ENCODE data around the gene FRMPD2. TPM values are rescaled to one million over a fixed set of nuclear protein-coding genes. Genes with fewer than 3 reads are reported as not detected.

The FRMPD2 gene
- polyA plus RNA-seq, 1 of the 3 experiments (the other 2 are of a cell fraction) = 0.02 TPM

DNA sequence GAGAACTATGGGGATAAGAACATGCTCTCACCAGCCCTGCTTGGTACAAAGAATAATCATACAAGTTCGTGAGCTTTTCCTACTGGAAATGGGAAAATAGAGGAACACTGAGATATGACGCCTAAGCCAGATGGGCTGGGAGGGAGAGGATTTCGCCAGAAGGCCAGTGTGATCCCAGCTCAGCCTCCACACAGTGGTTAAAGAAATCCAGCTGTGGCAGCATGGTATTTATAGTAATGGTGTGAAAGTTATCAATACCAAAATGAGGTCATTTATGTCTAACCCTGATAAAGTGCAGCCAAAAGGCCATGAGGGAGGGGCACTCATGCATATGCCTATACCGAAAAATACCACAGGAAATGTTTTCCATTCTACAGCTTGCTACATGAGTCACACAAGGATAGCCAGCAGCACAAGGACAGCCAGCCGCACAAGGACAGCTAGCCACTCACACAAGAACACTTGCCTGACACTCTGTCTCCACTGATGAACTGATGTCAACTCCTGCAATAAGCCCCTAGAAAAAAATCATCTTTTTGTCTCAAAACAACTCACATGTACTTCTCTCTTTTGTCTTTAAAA lies 49.4 kb downstream of the FRMPD2 start:
- Histone ChIP-seq H3K4me2 (no peak overlapping the region), H3K27me3 (ENCODE audit: insufficient read depth) (0 out of 2 replicates have a peak, but pooled peaks cover under 1% of the 10 kb centered on the region)
- 34% methylated on average over 5 of the region's 5 CpGs for WGBS (ENCODE audit: low lambda C conversion rate)

More for the DNA sequence above, 49.4 kb downstream of the FRMPD2 start:
- H3K36me3 ChIP-seq (replicated peaks in 1 of 2; ENCODE audit: control insufficient read depth in 1 of 2, insufficient read depth in 2 of 2, low read length in 1 of 2) = no peaks in the 10 kb centered on the region
- no peaks in the 10 kb centered on the region for H3K9me3 ChIP-seq
- DNase-seq = no peak
- no peak overlapping the region for H2AFZ ChIP-seq (ENCODE audit: low read depth)
- H3F3A ChIP-seq (replicated peaks; ENCODE audit: insufficient read depth) = no peaks in the 10 kb centered on the region
- no peaks in the 10 kb centered on the region for H3K9me2 ChIP-seq
- no peaks in the 10 kb centered on the region for H3K4me1 ChIP-seq (ENCODE audit: control insufficient read depth in 1 of 2, insufficient read depth in 2 of 2, low read depth in 1 of 2, low read length in 1 of 2)
- no peaks in the 10 kb centered on the region for H4K20me1 ChIP-seq (ENCODE audit: insufficient read depth)
- no peak overlapping the region for H3K9ac ChIP-seq
- H3K4me3 ChIP-seq (ENCODE audit: low read depth in 2 of 2, low read length in 1 of 2) = no peak overlapping the region
- H3K27ac ChIP-seq (ENCODE audit: low read depth in 2 of 2, low read length in 1 of 2) = no peak overlapping the region
- POLR2A ChIA-PET = no interaction called here
- TF ChIP-seq EP300 (IDR thresholded peaks at IDR 0.05; ENCODE audit: borderline replicate concordance in 1 of 2, low read depth in 1 of 2, low read length in 1 of 2) (no peak), RXRA (IDR thresholded peaks at IDR 0.05; ENCODE audit: borderline replicate concordance, low read depth) (no peak), RFX5 (IDR thresholded peaks at IDR 0.05; ENCODE audit: low read length) (no peak), TEAD4 (IDR thresholded peaks at IDR 0.05; ENCODE audit: borderline replicate concordance, insufficient read depth) (no peak), CHD2 (IDR thresholded peaks at IDR 0.05; ENCODE audit: low read length, partially characterized antibody) (no peak), EZH2phosphoT487 (IDR thresholded peaks at IDR 0.05; ENCODE audit: borderline replicate concordance, low read depth) (no peak), SIN3A (IDR thresholded peaks at IDR 0.05; ENCODE audit: borderline replicate concordance, low read depth, low read length) (no peak), JUND (IDR thresholded peaks at IDR 0.05) (no peak), GABPA (IDR thresholded peaks at IDR 0.05; ENCODE audit: low read depth) (no peak), FOXM1 (IDR thresholded peaks at IDR 0.05; ENCODE audit: low read depth) (no peak), SMC3 (IDR thresholded peaks at IDR 0.05; ENCODE audit: low read depth, low read length) (no peak), FOXJ3 (CRISPR knock-in tag; IDR thresholded peaks at IDR 0.05) (no peak), POLR2AphosphoS5 (IDR thresholded peaks at IDR 0.05; ENCODE audit: low read depth, low read length) (no peak), RAD21 (IDR thresholded peaks at IDR 0.05; ENCODE audit: low read length) (no peak), FOSL2 (IDR thresholded peaks at IDR 0.05; ENCODE audit: borderline replicate concordance, low read depth) (no peak)
- TF ChIP-seq, protein P1, sequence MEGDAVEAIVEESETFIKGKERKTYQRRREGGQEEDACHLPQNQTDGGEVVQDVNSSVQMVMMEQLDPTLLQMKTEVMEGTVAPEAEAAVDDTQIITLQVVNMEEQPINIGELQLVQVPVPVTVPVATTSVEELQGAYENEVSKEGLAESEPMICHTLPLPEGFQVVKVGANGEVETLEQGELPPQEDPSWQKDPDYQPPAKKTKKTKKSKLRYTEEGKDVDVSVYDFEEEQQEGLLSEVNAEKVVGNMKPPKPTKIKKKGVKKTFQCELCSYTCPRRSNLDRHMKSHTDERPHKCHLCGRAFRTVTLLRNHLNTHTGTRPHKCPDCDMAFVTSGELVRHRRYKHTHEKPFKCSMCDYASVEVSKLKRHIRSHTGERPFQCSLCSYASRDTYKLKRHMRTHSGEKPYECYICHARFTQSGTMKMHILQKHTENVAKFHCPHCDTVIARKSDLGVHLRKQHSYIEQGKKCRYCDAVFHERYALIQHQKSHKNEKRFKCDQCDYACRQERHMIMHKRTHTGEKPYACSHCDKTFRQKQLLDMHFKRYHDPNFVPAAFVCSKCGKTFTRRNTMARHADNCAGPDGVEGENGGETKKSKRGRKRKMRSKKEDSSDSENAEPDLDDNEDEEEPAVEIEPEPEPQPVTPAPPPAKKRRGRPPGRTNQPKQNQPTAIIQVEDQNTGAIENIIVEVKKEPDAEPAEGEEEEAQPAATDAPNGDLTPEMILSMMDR (IDR thresholded peaks at IDR 0.05) = no peak
- TF ChIP-seq, protein P2, sequence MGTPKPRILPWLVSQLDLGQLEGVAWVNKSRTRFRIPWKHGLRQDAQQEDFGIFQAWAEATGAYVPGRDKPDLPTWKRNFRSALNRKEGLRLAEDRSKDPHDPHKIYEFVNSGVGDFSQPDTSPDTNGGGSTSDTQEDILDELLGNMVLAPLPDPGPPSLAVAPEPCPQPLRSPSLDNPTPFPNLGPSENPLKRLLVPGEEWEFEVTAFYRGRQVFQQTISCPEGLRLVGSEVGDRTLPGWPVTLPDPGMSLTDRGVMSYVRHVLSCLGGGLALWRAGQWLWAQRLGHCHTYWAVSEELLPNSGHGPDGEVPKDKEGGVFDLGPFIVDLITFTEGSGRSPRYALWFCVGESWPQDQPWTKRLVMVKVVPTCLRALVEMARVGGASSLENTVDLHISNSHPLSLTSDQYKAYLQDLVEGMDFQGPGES (IDR thresholded peaks at IDR 0.05; ENCODE audit: low read depth, low read length) = no peak
- TF ChIP-seq, protein P3, sequence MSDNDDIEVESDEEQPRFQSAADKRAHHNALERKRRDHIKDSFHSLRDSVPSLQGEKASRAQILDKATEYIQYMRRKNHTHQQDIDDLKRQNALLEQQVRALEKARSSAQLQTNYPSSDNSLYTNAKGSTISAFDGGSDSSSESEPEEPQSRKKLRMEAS (IDR thresholded peaks at IDR 0.05; ENCODE audit: low read depth) = no peak
- TF ChIP-seq, protein P4, sequence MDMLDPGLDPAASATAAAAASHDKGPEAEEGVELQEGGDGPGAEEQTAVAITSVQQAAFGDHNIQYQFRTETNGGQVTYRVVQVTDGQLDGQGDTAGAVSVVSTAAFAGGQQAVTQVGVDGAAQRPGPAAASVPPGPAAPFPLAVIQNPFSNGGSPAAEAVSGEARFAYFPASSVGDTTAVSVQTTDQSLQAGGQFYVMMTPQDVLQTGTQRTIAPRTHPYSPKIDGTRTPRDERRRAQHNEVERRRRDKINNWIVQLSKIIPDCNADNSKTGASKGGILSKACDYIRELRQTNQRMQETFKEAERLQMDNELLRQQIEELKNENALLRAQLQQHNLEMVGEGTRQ (IDR thresholded peaks at IDR 0.05; ENCODE audit: borderline replicate concordance, low read depth, low read length) = no peak
- CTCF ChIA-PET = interaction anchor here (0.6 to 1.8 kb wide), 4 partner anchors 9 to 1237 kb away, joined by 3 to 5 read pairs (median 4); no protein-coding TSS in a partner anchor
- no peaks in the 10 kb centered on the region for H3K79me2 ChIP-seq (ENCODE audit: insufficient read depth)
